NCI-H187 (cell line): Measurements from ENCODE around the gene FRMD5.
"Not testable (repeated sequence)": the region's sequence is repeated elsewhere in the genome, so short reads cannot be mapped to it uniquely, and the experiment has no call there.

Experiments used
- DNase-seq, 2 experiments: peaks; one replicate each; lab custom pipeline; 2025; lab: John Stamatoyannopoulos, UW

FRMD5 gene

GRCh38 chr15:43889042-43889441, 306.0 kb downstream of the FRMD5 start:
- no peak for DNase-seq

GRCh38 chr15:43887901-43888300, 307.2 kb downstream of the FRMD5 start:
- DNase-seq = no peak

- no peak for DNase-seq
Observed at GRCh38 chr15:43886558-43886957, 308.5 kb downstream of the FRMD5 start.

- no peak for DNase-seq
Observed at GRCh38 chr15:43883571-43883970, 311.5 kb downstream of the FRMD5 start.

- no peak for DNase-seq
Observed at GRCh38 chr15:43881944-43882343, 313.1 kb downstream of the FRMD5 start.

- DNase-seq = no peak
Observed at GRCh38 chr15:43881245-43881644, 313.8 kb downstream of the FRMD5 start.

GRCh38 chr15:43880406-43881194, 314.5 kb downstream of the FRMD5 start:
- DNase-seq = no peak

GRCh38 chr15:43879386-43880355, 315.4 kb downstream of the FRMD5 start:
- no peak for DNase-seq

GRCh38 chr15:43878446-43878845, 316.6 kb downstream of the FRMD5 start:
- no peak for DNase-seq

- peak in 1 of 2 experiments; percentile 2 for DNase-seq
Observed at GRCh38 chr15:43877371-43877770, 317.7 kb downstream of the FRMD5 start.

GRCh38 chr15:43876872-43877271, 318.2 kb downstream of the FRMD5 start:
- DNase-seq = no peak

- DNase-seq = no peak
Observed at GRCh38 chr15:43873651-43874050, 321.4 kb downstream of the FRMD5 start.

- DNase-seq = no peak
Observed at GRCh38 chr15:43872416-43873020, 322.6 kb downstream of the FRMD5 start.

GRCh38 chr15:43871835-43872234, 323.2 kb downstream of the FRMD5 start:
- DNase-seq = no peak

GRCh38 chr15:43868406-43868805, 326.7 kb downstream of the FRMD5 start:
- no peak for DNase-seq

- DNase-seq = no peak
Observed at GRCh38 chr15:43867096-43867495, 328.0 kb downstream of the FRMD5 start.

GRCh38 chr15:43866636-43867035, 328.4 kb downstream of the FRMD5 start:
- not testable (repeated sequence) for DNase-seq

GRCh38 chr15:43859546-43859945, 335.5 kb downstream of the FRMD5 start:
- no peak for DNase-seq

- DNase-seq = no peak
Observed at GRCh38 chr15:43854801-43855200, 340.3 kb downstream of the FRMD5 start.

GRCh38 chr15:43852607-43853006, 342.5 kb downstream of the FRMD5 start:
- DNase-seq = no peak

GRCh38 chr15:43851251-43851650, 343.8 kb downstream of the FRMD5 start:
- DNase-seq = no peak

- no peak for DNase-seq
Observed at GRCh38 chr15:43845421-43845820, 349.6 kb downstream of the FRMD5 start.
